HG02642 (cell line): Measurements from ENCODE around the gene DOCK3.
A peak's percentile ranks its signal among the peaks of the same experiment; 100 is the strongest.
"Not testable (repeated sequence)": the region's sequence is repeated elsewhere in the genome, so short reads cannot be mapped to it uniquely, and the experiment has no call there.

Source experiments
- ATAC-seq: cut with Tn5 transposase; IDR thresholded peaks from one replicate; pipeline ENCODE4 v1.9.1; 2021; ENCODE audit warnings: mild to moderate bottlenecking; ENCODE audit not compliant: unreplicated experiment, poor library complexity

DOCK3 gene

DNA sequence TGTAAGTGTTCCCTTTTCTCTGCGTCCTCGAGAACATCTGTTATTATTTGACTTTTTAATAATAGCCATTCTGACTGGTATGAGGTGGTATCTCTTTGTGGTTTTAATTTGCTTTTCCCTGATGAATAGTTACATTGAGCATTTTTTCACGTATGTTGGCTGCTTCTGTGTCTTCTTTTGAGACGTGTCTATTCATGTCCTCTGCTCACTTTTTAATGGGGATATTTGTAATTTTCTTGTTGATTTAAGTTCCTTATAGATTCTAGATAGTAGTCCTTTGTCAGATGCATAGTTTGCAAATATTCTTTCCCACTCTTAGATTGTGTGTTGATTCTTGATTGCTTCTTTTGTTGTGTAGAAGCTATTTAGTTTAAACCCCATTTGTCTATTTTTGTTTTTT is 179.2 kb downstream of the DOCK3 start:
- no peak for ATAC-seq

DNA sequence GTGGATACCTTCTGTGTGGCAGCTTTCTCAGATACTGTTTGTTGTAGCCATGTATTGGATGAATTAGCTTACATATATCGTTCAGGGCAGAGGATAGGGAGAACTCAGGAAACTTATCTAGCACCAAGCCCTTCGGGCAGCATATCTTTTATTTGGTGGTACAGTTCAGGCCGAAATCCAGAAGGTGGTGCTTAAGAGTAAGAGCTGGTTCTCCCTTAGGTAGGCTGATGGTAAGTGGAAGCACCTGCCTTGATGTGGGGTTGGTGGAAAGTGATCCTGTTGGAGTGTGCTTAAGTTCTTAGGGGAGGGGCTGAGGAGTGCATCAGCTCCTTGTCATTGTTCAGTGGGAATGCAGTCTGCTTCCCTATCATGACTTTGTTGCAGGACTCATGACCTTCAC is 187.5 kb downstream of the DOCK3 start:
- ATAC-seq = no peak

DNA sequence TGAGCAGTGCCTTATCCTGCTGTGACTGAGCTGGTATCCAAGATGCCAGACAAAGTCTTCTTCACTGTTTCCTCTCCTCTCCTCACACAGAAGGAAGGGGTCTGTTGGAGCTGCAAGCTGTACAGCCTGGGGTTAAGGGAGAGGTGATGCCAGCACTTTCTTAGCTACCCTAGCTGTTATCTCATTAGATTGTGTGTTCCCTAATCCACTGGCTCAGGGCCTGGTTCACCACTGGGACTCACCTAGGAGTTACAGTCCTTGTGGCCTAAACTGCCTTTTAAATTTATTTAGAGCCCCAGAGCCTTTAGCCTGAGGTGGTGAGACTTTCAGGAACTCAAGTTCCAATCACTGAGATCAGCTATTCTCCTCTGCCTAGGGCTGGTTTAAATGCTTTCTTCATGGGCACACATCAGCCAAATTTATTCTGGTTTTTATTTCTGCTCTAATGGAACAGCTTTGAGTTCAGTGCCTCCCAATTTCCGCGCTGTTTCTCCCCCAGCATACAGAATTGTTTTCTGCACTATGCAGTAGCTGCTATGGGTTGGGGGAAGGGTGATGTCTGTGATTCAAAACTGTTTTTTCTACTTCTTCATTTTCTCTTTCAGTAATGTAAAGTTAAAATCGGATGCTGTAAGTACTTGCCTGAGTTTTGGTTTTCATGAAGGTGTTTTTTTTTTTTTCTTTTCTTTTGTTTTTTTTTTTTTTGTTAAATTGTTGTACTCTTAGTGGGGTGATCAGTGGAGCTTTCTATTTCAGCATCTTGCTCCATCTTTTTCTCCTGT is 198.8 kb downstream of the DOCK3 start:
- ATAC-seq = peak; percentile 47

DNA sequence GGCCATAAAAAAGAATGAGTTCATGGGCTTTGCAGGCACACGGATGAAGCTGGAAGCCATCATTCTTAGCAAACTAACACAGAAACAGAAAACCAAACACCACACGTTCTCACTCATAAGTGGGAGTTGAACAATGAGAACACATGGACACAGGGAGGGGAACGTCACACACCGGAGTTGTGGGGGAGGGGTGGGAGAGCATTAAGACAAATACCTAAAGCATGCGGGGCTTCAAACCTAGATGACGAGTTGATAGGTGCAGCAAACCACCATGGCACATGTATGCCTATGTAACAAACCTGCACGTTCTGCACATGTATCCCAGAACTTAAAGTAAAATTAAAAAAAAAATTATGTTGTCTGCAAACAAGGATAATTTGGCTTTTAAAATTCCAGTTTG is 200.1 kb downstream of the DOCK3 start:
- ATAC-seq = not testable (repeated sequence)

DNA sequence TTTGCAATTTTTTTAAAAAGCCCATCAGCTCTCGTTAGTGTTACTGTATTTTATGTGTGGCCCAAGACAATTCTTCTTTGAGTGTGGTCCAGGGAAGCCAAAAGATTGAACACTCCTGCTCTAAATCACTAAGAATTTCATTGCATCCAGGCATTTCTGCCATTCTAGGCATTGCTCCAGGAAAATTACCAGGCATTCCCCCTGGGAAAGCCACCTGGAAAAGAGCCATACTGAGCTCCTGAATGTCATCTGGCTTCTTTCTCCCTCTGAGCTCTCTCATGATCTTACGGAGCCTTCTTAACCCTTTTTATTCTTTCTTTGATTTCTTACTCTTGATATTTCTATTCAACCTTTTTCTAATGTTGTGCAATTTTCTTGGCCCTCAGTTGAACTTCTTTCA is 202.2 kb downstream of the DOCK3 start:
- no peak for ATAC-seq

DNA sequence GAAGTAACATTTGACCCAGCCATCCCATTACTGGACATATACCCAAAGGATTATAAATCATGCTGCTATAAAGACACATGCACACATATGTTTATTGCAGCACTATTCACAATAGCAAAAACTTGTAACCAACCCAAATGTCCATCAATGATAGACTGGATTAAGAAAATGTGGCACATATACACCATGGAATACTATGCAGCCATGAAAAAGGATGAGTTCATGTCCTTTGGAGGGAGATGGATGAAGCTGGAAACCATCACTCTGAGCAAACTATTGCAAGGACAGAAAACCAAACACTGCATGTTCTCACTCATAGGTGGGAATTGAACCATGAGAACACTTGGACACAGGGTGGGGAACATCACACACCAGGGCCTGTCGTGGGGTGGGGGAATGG is 208.0 kb downstream of the DOCK3 start:
- ATAC-seq = not testable (repeated sequence)

DNA sequence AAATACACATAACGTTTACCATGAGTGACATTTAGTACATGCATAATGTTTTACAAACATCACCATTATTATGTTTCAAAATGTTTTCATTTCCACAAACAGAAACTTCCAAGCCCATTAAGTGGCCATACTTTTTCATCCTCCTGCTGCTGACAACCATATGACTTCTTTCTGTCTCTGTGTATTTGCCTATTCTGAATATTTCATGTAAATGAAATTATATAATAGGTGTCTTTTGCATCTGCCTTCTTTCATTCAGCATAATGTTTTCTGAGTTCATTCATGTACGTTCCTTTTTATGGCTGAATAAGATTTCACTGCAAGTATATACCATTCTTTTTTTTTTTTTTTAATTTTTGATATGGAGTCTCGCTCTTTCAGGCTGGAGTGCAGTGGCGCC is 209.0 kb downstream of the DOCK3 start:
- ATAC-seq = no peak

DNA sequence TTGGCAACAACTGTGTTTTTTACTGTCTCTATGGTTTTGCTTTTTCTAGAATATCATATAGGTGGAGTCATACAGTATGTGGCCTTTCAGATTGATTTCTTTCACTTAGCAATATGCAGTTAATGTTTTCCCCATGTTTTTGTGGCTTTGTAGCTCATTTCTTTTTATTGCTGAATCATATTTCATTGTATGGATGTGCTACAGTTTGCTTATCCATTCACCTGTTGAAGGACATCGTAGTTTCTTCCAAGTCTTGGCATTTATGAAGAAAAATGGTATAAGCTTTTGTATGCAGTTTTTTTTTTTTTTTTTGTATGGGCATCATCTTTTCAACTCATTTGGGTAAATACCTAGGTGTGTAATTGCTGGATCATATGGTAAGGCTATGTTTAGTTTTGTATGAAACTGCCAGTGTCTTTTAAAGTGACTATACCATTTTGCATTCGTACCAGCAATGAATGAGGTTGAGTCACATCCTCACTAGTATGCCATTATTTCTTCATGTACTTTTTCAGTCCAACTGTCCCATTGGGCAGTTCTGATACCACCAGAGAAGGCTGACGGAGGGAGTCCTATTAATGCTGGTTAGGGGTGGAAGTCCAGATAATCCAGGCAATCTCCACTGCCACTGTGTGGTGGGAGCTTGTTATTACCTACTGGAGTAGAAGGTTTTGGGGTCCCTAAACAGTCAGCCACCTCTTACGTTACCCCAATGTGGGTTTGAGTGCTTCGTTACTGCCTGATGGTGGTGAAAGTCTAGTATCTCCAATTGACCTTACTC is 210.5 kb downstream of the DOCK3 start:
- ATAC-seq = no peak

DNA sequence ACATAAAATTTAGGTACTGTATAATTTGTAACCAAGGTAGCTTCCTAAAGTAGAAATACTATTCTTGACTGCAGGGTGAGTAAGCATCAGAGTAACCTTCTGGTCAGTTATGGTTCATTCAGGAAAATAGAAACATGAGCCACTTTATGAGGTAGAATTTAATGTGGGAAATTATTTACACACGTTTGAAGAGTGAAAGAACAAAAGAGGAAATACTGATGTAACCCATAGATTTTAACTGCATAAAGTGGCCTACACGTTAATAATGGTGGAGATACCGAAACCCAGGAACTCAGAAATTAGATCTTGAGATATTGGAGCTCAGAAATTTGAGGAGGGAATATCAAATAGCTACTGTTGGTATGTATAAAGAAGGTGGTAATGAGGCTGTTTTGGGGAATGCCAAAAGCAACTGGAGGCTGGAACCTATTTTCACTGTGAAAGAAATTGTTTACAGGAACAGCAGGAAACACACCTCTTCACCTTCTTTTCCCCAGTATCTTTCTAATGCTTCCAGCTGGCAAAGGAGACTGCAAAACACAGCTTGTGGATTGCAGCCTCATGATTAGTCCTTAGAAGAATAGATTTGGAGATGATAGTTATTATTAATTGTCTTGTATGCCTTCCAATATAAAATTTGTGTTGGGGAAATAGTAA is 216.1 kb downstream of the DOCK3 start:
- no peak for ATAC-seq

DNA sequence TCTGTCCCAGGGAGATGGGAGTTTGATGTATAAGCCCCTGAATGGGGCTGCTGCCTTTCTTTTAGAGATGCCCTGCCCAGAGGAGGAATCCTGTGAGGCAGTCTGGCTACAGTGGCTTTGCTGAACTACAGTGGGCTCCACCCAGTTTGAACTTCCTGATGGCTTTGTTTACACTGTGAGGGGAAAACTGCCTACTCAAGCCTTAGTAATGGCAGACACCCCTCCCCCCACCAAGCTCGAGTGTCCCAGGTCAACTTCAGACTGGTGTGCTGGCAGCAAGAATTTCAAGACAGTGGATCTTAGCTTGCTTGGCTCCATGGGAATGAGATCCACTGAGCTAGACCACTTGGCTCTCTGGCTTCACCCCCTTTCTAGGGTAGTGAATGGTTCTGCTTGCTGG is 226.4 kb downstream of the DOCK3 start:
- ATAC-seq = not testable (repeated sequence)

DNA sequence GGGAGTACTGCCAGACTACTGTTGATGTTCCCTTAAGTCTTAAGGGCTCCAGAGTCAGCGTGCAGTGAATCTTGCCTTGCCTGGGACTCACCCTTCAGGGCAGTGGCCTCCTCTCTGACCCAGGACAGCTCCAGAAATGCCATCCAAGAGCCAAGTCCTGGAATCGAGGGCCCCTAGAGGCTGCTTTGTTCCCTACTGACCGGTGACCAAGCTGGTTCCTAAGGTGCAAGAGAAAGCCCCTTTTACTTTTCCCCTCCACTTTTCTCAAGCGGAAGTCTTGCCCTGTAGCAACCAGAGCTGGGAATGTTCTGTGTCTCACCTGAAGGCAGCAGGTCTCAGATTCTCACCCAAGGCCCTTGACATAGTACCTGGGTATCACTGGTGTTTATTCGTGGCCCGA is 238.0 kb downstream of the DOCK3 start:
- no peak for ATAC-seq

DNA sequence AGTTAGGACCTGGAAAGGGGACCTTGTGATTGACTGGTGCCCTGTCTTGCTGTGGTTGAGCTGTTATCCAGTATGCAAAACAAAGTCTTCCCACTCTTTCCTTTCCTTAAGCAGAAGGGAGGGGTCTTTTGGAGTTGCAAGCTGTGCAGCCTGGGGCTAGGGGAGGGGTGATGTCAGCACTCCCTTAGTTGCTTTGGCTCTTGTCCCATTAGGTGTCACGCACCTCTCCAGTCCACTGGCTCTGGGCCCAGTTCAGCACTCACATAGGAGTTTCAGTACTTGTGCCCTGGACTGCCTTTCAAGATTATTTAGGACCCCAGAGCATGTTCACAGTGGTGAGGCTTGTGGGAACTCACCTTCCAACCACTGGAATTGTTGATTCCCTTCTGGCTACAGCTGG is 238.5 kb downstream of the DOCK3 start:
- ATAC-seq = no peak

DNA sequence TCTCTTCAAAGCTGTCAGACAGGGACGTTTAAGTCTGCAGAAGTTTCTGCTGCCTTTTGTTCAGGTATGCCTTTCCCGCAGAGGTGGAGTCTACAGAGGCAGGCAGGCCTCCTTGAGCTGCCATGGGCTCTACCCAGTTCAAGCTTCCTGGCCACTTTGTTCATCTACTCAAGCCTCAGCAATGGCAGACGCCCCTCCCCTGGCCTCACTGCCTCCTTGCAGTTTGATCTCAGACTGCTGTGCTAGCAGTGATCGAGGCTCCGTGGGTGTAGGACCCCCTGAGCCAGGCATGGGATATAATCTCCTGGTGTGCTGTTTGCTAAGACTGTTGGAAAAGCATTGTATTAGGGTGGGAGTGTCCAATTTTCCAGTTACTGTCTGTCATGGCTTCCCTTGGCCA is 247.3 kb downstream of the DOCK3 start:
- ATAC-seq = not testable (repeated sequence)

DNA sequence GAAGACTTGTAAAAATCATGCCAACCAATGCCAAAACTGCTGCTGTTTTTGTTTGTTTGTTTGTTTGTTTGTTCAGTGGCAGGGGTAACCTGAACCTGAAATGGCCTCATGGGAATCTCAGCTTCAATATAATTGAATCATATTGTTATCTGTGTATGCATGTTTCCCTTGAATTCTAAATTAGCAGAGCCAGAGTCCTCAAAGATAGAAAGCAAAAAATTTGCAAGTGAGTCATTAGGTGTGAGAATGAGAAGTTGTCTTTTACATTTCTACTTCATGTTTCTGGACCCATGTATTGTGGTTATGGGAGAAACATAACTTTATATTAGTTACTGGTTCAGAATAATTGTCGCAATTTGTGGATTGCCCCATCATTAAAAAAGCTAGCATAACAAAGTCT is 249.2 kb downstream of the DOCK3 start:
- ATAC-seq = no peak

DNA sequence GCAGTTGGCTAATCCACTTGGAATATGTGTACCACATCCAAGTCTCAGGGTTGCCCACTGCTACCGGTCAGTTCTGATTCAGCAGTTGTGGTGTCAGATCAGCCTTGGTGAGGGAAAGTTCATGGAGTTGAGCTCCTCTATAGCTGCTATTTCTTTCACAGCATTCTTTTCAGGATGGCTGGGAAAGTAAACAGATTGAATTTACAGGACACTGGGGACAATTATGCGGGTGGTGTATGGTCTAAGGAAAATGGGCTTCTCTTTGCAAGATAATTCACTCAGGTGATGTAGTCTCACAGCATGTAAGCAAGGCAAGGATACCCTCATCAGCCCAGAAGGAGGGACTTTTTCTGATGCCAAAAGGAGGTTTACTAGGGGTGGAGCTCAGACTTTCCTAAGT is 249.9 kb downstream of the DOCK3 start:
- ATAC-seq = no peak

DNA sequence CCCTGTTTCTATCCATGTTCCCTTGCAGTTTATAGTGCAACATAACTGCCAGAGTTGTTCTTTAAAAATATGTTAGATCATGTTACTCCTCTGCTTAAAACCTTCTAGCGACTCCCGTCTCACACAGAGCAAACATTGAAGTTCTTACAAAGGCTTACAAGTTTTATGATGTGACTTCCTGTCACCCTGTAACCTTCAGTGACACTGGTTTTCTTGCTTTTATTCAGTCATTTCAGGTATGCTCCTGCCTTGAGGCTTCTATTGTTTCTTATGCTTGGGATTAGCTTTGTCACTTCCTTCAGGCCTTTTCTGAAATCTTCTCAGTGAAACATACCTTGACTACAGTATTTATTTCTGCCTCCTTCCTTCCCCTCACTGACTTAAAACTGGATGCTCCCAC is 252.1 kb downstream of the DOCK3 start:
- ATAC-seq = no peak

DNA sequence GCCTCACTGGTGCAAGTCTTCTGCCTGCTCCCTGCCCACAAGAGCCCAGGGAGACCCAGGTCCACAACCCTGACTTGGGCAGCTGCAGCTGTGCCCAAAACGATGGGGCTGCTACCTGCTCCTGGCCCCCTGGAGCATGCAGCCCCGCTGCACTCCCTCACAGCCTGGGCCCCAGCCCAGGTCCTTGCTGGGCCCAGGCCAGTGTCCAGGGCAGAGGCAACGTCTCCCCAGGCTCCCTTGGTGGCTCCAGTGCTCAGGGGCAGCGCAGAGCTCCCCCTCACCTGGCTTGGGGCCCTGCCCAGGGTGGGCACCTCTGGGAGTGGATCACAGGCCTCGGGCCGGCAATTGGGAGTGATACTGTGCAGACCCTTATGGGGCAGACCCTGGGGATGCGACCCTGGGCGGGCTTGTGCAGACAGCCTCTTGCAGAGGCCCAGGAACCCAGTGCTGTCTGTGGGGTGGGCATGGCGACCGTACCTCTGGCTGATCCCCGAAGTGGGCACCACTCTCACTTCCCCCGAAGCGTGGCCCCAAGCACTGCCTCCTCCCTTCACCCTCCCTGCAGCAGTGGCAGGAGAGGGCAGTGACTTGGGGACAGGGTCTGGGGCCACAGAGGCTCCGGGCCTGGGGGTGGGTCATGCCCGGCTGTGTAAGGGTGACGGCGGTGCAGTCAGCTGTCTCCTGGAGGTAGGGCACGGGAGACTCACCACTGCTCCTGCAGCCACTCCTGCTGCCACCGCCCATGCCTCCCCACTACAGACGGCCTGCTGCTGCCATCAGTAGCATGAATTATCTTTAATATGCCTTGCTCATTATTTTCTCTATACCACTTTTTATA is 255.9 kb downstream of the DOCK3 start:
- ATAC-seq = no peak

DNA sequence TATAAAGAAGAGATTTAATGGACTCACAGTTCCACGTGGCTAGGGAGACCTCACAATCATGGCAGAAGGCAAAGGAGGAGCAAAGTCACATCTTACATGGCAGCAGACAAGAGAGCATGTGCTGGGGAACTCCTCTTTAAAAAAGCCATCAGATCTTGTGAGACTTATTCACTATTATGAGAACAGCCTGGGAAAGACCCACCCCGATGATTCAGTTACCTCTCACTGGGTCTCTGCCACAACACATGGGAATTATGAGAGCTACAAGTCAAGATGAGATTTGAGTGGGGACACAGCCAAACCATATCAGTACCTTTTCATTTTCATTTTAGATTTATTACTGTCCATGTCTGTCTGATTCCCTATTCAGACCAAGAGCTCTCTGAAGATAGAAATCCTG is 258.2 kb downstream of the DOCK3 start:
- ATAC-seq = not testable (repeated sequence)

DNA sequence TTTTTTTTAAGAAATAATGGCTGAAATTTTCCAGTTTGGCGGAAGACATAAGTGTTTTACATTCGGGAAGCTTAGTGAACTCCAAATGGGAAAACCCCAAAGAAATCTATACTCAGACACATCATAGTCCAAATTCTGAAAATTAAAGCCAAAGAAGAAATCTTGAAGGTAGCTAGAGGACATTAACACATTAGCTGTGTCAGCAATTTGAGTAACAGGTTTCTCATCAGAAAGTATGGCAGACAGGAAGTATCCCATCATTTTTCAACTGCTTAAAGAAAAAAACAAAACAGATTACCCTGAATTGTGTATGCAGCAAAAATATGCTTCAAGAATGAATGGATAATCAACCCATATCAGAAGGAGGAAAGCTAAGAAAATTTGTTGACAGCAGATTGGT is 261.7 kb downstream of the DOCK3 start:
- no peak for ATAC-seq

DNA sequence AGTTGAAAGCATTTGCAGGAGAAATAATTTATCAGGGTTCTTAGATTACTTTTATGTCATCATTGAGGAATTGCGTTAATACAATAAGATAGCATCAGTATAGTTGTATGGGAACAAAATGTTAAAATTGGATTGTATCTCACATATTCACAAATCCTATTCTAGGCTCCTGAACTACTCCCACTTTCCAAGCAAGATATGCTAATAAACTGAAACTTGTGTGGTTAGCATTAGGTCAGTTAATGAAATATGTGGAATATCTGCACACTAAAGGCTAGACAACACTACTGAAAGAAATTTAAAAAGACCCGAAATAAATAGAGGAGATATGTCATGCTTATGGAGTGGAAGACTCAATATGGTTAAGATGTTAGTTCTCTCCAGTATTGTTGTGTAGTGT is 272.7 kb downstream of the DOCK3 start:
- ATAC-seq = no peak
